Stimulated activated CD8-positive, alpha-beta memory T cell treated with anti-CD3 and anti-CD28 coated beads, Interleukin-7, amount 100 ng/mL, for 4 hours (primary cell): ENCODE data around the gene CENPL.

Experiments used
- DNase-seq, 2 donors: peaks; one replicate each; pipeline ENCODE4 v3.0.0-alpha.2; 2020; ENCODE audit warnings: low read depth in 2 of 2

Gene CENPL

DNA sequence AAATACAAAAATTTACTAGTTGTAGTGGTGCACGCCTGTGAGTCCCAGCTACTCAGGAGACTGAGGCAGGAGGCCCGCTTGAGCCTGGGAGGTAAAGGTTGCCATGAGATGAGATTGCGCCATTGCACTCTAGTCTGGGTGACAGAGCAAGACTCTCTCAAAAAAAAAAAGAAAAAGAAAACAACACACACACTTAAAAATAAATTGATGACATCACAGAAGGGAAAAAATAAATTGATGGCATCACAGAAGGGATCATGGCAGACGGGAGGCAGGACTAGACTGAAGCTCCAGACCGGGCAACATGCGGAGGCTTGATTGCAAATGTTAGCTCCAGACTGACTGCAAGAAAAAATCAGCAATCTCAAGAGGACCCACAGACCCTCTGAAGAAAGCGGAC, 66.6 kb downstream of the CENPL start:
- DNase-seq, result no peak

- DNase-seq, result no peak
These were observed 67.0 kb downstream of the CENPL start for GRCh38 chr1:173757666-173758065.

DNA sequence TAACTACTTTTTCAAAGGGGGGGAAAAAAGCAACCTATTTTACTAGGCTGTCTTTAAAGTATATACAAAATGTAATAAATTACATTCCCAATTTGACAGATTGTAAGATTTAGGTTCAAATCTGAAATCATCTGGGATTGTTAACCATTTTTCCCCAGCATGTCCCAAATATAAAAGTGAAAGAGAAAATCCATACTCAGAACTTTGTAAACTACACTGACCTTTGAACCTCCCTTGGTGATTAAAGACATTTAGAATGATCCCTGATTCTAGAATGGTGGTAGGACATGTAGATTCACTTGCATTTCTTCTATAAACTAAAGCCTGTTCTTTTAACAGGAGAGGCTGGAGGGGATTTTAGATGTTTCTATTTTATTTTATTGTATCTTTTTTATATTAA, 70.9 kb downstream of the CENPL start:
- DNase-seq, result no peak
